ENCODE data around the gene ZBTB16. TPM values are rescaled to one million over a fixed set of nuclear protein-coding genes. Genes with fewer than 3 reads are reported as not detected.

Gene ZBTB16
- total RNA-seq, 1 donor from 2014 or later, result 0.17 TPM

DNA sequence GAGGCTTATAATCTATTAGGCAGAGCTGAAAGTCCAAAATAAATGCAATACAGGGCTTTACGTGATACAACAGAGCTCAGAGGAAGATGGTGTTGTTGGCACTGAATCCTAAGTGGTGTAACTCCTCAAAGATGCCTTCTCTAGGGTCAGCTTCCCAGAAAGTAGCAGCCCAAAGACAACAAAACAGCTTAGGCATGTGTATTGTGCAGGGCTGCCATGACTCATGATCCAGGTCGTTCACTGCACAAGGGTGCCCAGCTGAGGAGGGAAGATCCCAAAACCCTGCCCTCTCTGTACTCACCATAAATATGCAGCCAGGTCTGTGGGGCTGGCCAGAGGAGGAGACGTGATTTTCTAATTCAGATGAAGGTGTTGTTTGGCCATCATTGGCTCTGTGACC lies 177.3 kb downstream of the ZBTB16 start:
- TF ChIP-seq, protein P1, sequence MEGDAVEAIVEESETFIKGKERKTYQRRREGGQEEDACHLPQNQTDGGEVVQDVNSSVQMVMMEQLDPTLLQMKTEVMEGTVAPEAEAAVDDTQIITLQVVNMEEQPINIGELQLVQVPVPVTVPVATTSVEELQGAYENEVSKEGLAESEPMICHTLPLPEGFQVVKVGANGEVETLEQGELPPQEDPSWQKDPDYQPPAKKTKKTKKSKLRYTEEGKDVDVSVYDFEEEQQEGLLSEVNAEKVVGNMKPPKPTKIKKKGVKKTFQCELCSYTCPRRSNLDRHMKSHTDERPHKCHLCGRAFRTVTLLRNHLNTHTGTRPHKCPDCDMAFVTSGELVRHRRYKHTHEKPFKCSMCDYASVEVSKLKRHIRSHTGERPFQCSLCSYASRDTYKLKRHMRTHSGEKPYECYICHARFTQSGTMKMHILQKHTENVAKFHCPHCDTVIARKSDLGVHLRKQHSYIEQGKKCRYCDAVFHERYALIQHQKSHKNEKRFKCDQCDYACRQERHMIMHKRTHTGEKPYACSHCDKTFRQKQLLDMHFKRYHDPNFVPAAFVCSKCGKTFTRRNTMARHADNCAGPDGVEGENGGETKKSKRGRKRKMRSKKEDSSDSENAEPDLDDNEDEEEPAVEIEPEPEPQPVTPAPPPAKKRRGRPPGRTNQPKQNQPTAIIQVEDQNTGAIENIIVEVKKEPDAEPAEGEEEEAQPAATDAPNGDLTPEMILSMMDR (conservative IDR thresholded peaks at IDR 0.05; ENCODE audit: low read depth, low read length), result no peak
- no peak for DNase-seq (ENCODE audit: low read depth)
- no peak overlapping the region for H3K4me3 ChIP-seq (ENCODE audit: low read depth, low read length)

DNA sequence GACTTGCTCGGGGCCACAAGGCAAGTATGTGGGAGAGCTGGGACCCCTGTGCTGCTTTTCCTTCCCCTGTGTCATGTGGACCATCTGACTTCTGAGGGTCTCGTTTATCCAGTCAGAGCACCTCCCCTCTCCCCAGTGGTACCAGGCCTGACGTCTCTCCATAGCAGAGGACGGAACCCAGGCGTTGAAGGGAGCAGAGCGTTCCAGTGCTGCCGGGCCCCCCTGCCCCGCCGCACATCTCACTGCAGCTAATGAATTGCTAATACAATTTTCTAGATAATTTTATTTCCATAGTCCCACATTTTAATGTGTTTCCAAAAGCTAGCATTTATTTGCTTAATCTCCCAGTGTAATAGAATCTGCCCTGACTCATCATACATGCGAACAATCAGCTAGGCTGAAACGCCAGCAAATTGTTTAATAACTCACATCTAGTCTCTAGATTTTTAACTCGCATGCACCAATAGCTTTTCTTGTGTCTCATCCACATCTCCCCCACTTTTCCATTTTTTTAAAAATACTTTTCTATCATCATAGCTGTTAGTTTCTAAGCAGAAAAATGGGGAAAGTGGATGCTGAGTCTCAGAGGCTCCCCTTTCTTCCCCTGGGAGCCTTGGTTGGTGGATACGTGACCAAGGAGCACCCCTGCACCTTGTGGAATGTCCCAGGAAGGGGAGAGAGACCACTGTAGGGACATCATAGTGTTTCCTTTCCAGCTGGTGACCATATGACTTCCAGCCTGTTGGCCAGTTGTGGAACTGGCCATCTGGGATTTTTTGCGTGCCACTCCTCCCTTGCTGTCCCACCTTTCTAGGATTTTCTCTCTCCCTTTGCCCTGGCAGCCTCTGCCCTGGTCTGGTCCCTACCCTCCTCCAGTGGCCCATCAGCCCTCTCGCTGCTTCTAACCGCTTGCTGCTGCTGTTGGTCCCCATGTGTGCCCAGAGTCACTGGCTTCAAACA lies 178.1 kb downstream of the ZBTB16 start:
- TF ChIP-seq, protein P1 (conservative IDR thresholded peaks at IDR 0.05; ENCODE audit: low read depth, low read length), result no peak
- DNase-seq (ENCODE audit: low read depth), result no peak
- no peak overlapping the region for H3K4me3 ChIP-seq (ENCODE audit: low read depth, low read length)

- H3K4me3 ChIP-seq (ENCODE audit: low read depth, low read length), result no peak overlapping the region
- DNase-seq (ENCODE audit: low read depth), result no peak
- TF ChIP-seq, protein P1 (conservative IDR thresholded peaks at IDR 0.05; ENCODE audit: low read depth, low read length), result no peak
Measured at GRCh38 chr11:114239753-114240161, 180.2 kb downstream of the ZBTB16 start.

DNA sequence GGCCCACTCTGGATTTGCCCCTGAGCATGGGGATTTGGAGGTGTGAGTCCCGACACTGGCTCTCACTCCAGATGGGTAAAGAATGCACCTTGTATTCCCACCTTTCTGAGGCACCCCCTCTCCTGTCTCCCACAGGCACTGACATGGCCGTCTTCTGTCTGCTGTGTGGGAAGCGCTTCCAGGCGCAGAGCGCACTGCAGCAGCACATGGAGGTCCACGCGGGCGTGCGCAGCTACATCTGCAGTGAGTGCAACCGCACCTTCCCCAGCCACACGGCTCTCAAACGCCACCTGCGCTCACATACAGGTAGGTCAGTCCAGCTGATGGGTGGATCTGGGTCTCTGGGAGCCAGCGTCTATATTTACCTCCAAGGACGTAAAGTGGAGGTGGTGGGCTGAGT lies 182.5 kb downstream of the ZBTB16 start:
- TF ChIP-seq, protein P1 (conservative IDR thresholded peaks at IDR 0.05; ENCODE audit: low read depth, low read length), result no peak
- no peak overlapping the region for H3K4me3 ChIP-seq (ENCODE audit: low read depth, low read length)
- DNase-seq (ENCODE audit: low read depth), result no peak

DNA sequence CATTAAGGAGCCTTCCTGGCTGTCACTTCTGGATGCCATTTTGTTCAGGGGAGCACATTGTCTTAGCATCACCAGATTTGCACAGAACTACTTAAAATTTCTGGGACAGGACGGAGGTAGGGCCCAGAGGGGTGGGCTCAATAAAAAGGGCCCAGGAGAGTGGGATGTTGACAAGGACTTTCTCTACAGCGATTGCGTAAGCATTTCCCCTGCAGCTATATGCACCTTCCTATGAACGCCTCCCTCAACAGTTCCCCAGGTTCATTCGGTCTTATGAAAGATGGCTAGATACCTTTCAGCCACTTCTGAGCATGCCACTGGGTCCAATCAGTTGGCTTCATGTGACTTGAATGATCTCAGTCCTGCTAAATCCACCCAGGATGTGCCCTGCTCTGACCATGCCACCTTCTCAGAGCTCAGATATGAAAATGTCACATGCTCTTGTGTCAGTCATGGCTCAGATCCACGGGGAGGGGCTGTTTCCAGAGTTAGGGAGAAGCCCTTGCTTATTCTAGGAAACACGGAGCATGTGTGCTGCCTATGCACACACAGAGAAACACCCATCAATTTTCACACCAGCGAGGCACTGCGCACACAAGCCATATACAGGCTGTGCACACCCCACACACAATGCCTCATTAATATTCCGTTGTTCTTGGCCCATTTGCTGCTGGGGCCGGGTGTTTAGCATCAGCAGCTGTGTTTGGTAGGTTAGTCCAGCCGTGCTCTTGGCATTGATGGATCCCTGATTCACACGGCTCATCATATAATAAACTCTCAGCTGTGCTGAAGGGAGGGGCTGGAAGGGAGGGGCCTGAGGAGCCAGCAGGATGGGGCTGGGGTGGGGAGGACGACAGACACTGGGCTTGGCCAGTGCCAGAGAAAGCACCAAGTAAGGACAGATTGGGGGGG lies 184.2 kb downstream of the ZBTB16 start:
- TF ChIP-seq, protein P1 (conservative IDR thresholded peaks at IDR 0.05; ENCODE audit: low read depth, low read length), result no peak
- H3K4me3 ChIP-seq (ENCODE audit: low read depth, low read length), result no peak overlapping the region
- no peak for DNase-seq (ENCODE audit: low read depth)

DNA sequence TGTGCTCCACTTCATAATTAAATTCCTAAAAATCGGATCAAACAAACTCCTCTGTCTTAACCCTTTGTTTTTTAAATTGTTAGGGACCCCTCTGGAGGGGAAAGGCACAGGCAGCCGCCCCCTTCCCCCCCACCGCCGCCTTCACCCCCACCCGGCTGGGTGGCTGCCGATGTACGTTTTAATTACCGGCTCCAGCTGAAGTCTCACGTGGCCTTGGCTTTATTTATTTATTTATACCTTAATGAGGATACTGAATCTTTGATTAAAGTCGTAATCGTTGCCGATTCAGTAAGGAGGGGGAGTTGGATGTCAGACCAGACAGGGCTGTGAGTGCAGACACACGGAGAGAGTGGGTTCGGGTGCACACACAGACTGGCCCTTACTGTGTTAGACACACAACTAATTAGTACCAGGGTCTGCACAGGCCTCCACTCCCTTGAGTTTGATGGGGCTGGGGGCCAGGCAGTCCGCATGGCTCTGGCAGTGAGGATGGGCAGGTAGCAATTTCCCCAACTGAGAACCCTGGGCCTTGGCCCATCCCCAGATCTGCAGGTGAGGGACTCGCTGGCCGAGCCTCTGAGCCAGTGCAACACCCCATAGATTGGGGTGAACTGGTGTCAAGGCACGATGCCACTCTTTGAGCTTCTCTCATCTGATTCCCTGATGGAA lies 185.3 kb downstream of the ZBTB16 start:
- no peak for DNase-seq (ENCODE audit: low read depth)
- TF ChIP-seq, protein P1 (conservative IDR thresholded peaks at IDR 0.05; ENCODE audit: low read depth, low read length), result no peak
- H3K4me3 ChIP-seq (ENCODE audit: low read depth, low read length), result no peak overlapping the region

Data from epithelial cell of proximal tubule (primary cell).